Measurements from ENCODE around the gene LRP2.
"Not testable (repeated sequence)": the region's sequence is repeated elsewhere in the genome, so short reads cannot be mapped to it uniquely, and the experiment has no call there.

The LRP2 gene

DNA sequence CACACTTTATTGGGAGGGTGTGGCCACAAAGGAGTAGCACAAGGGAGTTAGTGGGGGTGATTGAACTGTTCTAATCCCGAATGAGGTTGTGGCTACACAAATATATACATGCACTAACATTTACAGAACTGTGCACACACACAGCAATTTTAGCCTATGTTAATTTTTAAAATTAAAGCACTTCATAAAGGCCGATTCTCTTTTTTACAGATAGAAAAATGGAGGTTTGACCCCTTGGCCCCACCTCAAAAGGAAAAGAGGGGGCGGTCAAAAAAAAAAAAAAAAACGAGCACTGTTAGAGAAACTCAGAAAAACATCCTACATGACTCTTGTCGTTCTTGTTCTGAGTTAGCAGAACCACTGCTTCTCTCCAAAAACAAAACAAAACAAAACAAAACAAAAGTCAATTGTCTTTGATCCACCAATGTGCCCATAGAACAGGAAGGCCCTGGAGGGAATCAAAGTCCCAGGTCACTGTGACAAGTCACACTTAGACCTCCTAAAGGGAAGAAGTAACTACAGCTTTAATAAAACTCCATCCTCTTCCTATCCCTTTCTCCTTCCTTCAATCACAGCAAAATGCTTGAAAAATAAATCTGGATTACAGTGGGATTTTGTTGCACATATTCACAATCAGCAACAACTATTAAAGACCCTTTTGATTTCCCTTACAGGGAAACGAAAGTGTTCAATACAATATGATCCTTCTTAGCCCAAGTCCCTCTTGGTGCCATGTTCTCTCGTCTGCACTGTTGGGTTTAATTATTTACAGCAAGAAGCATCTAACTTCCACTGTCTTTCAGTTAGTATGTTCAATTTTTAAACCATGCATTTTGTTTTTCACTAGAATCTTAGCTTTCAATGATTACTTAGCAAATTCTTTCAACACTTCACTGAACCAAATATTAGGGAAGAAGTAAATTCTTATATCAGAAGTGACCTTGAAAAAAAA is 16.6 kb downstream of the LRP2 start:
- no peak for DNase-seq

DNA sequence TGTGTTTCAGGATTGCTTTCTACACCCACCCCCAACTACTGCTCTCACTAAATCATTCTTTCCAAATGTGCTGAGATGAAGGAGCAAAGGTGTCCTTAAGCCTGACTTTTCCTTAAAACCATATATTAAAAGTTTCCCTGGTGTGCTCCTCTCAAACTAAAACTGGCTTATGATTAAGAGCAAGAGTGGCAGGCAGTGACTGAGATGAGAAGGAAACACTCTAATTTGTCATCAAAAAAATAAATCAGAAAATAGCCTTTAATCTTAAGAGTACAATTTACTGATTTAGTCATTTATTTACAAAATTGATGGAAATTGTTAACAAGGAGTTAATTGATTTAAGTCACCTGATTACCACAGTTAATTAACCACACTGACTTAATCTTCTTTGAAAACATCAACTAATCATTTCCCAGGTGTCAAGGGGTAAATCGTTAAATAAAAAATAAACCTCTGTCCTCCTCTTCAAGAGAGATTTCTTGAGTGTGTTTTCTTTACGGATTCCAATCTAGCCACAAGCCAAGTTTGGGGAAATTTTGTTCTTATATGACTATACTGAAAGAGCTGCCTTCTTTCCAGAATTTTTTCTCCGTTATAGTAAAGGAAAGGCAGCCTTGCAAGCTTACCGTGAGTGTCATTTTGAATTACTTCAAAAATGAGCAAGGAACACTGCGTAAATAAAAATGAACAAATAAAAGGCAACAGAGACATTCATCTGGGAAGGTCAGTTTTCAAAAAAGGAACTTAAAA is 17.4 kb downstream of the LRP2 start:
- no peak for DNase-seq

DNA sequence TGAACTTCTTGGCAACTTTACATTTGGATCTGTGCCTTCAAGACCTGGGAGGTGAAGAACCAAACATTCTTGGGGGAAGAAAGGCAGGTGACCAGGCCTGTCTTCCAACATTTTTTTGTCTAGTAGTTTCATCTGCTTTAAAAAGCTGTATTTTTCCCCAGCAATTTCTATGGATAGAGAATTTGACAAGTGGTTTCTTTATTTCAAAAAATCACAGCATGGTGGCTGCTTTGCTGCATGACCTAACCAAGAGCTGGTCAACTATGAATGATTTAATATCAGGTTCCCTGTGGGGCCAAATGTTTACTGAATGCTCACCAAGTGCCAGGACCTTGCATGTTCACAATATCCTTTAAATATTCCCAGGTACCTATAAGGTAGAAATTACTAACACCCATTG is 19.1 kb downstream of the LRP2 start:
- no peak for DNase-seq

DNA sequence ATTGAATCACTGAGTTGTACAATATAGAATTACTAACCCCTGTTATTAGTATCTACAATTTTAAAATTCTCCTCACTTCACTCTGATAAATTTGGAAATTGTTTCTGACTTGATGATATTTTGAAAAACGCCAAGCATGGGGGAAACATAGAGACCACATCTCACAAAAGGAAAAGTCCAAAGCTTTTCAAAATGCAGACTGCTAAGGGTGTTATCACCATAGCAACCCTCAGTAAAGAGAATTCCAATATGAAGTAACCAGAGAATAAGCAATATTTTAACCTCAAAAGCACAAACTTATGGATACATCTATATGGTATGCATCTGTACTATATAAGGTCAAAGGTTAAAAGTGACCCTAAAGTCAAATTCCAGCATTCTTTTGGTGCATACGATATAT is 22.7 kb downstream of the LRP2 start:
- DNase-seq: no peak

DNA sequence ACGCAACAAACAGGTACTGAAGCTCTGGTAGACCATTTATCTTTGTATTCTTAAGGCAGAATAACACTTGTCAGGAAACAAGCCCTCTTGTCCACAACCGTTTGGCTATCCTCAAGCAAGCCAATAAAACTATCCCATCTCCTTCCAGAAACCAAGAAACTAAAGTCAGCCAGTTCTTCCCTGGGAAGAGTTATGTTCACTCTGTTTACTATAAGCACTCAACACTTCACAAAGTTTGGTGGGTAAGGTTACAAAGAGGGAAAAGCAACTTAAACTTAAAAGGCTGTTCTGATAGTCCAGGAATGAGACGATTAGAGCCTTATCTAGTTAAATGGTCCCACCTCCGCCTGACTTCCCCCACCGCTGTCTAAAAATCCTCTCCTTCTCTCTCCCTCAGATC is 25.6 kb downstream of the LRP2 start:
- peak; percentile 54 for DNase-seq

DNA sequence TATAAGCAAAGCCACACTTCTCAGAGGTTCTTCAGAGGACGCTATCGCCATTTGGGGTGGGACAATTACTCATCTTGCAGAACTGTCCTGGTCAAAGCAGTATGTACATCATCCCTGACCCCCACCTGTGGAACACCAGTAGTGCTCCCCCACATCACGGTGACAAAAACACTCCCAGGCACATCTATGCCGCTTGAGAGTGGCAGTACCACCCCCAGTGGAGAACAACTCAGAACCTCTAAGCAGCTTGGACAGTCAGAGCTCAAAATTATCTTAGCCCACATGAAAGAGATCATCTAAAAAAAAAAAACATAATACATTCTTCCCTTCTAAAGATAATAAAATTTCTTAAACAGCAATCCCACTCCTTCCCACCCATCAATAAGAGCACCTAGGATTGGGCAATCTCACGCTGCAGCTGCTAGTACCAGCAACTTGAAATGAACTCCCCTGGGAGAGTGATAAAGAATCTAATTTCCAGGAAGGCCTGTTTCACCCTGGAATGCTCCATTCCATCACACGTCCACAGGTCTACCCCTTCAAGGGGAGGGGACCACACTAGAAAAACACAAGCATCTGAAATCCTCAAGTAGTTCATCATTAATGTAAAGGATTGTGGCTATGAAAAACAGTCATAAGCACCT is 31.7 kb downstream of the LRP2 start:
- no peak for DNase-seq

DNA sequence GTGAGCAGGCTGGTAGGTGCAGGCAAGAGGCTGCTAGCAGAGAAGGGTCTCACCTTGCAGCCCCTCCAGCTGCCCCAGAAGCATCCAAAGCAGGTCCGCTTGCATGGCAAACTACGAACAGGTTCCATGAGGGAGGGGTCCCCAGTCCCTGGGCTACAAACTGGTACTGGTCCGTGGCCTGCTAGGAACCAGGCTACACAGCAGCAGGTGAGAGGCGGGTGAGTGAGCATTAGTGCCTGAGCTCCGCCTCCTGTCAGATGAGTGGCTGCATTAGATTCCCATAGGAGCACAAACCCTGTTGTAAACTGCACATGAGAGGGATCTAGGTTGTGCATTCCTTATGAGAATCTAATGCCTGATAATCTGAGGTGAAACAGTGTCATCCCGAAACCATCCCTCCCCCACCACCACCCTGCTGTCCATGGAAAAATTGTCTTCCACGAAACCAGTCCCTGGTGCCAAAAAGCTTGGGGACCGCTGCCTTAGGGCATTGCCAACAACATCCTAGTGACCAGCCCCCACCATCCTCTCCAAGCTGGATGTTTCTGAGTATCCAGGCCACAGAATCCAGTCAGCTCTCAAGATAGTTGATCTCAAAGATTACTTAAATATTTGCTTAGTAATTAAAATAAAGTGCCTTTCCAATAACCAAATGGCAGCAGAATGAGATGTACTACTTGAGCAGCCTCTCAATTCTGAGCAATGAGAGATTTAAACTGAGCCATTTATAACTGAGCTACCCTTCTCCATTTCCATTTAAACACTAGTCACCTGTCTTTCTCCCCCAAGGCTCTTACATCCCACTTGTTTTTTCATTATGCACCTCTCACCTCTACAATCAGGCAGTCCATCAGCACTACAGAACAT is 32.4 kb downstream of the LRP2 start:
- DNase-seq: peak; percentile 98

DNA sequence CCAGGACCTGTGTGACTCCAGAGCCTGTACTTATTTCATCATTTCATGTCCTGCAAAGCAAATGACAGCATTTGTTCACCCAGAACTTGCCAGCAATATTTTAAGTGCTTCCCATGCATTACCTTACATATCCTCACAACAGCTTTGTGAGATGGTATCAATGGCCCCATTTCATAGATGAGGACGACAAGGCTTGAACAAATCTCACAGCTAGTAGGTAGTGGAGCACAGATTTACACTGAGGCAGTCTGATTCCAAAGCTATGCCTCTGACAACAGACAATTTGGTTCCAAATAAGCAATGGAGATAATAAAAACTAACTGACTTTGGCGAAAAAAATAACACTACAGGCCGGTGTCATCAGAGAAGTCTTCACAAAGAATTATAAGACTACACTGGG is 33.5 kb downstream of the LRP2 start:
- DNase-seq: no peak

DNA sequence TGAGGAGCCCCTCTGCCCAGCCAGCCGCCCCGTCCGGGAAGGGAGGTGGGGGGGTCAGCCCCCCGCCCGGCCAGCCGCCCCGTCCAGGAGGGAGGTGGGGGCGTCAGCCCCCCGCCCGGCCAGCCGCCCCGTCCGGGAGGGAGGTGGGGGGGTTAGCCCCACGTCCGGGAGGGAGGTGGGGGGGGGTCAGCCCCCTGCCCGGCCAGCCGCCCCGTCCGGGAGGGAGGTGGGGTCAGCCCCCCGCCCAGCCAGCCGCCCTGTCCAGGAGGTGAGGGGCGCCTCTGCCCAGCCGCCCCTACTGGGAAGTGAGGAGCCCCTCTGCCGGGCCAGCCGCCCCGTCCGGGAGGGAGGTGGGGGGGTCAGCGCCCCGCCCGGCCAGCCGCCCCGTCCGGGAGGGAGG is 34.5 kb downstream of the LRP2 start:
- not testable (repeated sequence) for DNase-seq

DNA sequence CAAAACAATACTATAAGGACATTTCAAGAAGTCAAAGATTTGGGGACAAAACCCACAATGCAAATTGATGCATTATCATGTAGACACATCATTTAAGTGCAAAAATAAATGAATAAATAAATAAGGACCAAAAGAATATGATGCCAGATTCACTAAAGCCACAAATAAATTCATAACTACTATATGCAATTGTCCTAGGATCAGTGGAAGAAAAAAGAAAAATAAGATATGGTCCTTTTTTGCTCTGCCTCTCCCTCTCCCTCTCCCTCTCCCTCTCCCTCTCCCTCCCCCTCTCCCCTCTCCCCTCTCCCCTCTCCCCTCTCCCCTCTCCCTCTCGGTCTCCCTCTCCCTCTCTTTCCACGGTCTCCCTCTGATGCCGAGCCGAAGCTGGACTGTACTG is 36.4 kb downstream of the LRP2 start:
- not testable (repeated sequence) for DNase-seq

DNA sequence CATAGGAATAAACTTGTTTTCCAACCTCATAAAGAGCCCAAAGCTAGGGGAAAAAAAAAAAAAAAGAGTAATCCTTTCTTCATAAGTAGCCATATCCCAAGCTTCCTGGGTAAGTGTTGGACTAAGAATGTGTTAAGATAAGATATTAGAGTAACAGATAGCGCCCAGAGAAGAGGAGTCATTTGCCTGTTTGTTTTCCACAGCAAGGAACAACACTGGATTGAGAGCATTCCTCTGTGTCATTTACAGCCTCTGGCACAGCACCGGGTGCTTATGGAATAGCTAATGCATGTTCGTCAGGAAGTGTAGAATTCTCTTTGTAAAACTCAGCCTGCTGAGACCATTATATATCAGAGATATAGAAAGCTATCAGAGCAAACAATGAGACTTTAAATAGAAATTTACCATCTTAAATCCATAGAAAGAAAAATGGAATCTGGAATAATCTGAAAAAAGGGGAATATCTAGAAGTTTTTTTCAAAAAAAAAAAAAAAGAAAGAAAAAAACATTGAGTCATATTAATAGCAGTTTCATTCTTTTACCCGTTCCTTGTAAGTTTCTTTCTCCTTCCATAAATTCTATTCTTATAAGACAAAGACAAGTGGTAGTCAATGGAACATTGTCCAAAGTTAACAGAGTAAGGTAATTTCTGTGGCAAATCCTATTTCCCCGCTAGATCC is 37.6 kb downstream of the LRP2 start:
- DNase-seq: no peak

DNA sequence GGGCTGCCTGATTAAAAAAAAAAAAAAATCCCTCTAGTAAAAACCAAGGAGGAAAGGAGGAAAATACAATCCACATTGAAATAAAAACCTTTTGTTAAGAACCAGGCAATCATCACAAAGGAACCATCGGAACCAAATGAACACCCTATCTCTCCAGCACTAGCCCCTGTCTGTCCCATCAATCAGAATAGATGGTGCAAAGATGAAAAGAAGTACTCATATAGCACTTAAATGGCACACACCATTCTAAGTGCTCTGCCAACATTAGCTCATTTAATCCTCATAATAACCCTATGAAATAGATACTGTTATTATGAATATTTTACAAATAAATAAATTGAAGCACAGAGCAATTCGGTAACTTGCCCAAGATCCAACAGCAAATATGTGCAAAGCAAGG is 38.5 kb downstream of the LRP2 start:
- DNase-seq: no peak

DNA sequence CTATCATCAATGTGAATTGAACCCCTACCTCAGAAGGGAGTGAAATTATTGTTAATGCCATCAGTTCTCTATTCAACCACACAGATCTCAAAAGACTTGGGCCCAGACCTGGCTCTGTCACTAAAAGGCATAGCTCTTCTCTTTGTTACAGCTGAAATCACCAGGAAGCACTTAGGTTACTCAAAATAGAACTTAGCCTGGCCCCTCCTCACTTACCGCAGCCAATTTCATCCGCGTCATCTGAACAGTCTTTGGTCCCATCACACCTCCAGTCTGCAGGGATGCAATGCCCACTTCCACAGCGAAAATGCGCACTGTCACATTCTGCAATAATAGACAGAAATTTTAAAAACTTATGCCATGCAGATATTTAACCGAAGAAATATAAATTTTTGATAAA is 41.8 kb downstream of the LRP2 start:
- DNase-seq: no peak

DNA sequence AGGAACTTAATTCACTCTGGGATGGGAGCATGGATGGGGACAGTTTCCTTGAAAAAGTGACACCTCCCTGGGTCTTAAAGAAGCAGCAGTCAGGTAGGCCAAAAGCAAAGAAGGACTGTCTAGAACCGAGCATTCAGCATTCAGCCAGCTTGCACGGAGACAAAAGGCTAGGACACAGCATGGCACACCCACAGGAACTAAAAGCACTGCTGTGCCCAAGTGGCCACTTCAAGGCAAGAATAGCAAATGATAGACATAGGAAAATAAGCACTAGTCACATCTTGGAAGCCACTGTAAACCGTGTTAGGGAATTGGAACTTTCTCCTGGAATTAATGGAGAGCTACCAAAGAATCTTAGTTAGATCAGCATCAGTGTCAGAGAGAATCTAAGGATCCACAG is 47.0 kb downstream of the LRP2 start:
- no peak for DNase-seq

DNA sequence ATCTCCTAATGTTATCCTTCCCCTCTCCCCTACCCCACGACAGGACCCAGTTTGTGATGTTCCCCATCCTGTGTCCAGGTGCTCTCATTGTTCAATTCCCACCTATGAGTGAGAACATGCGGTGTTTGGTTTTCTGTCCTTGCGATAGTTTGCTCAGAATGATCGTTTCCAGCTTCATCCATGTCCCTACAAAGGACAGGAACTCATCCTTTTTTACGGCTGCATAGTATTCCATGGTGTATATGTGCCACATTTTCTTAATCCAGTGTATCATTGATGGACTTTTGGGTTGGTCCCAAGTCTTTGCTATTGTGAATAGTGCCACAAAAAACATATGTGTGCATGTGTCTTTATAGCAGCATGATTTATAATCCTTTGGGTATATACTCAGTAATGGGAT is 54.0 kb downstream of the LRP2 start:
- DNase-seq: not testable (repeated sequence)

DNA sequence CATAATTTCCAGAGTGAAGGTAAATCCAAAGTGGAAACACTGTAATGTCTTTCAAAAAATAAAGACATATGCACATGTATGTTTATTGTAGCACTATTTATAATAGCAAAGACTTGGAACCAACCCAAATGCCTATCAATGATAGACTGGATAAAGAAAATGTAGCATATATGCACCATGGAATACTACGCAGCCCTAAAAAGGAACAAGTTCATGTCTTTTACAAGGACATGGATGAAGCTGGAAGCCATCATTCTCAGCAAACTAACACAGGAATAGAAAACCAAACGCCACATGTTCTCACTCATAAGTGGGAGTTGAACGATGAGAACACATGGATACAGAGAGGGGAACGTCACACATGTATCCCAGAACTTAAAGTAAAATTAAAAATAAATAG is 57.6 kb downstream of the LRP2 start:
- DNase-seq: not testable (repeated sequence)

DNA sequence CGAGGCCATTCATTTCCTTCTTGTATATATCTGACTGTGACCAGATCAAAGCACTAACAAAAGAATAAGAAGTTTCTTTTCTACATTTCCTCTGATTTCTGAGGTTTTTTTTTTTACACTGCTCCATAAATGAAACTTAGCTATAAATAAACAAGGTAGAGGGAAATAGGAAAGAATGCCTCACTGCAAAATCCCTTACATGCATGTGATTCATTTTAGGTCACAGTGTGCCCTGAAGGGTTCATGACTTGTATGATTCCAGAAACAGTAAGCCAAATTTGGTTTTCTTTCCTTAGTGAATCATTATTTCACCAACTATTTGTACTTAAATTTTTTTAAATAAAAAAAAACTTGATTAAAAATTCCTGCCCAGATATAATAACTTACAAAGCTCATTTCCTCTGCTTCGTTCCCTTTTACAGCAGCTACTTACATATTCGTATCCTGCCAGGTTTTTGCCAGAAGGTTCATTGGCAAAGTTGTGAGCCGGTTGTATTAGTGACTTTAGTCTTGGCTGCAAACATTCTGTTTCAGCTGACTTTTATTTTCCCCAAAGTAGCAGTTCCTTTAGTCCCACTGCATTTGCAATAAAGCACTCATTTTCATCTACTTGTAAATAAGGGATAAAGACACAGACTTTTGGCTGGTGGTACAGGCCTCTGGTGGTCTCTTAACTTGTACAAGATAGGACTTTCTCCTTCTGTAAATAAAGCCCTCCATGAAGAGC is 58.6 kb downstream of the LRP2 start:
- no peak for DNase-seq

DNA sequence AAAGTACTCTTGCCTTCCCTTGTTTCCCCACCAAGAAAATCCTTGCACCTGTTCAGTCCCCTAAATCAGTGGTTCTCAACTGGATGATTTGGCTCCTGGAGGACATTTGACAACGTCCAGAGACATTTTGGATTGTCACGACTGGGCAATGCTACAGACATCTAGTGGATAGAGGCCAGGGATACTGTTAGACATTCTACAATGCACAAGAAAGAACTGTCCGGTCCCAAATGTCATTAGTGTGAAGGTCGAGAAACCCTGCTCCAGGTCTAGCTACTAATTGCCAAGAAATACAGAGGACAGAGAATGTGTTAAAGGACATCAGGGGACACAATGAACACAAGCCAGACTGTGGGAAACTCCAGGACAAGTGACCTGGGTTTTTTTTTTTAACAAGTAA is 60.0 kb downstream of the LRP2 start:
- no peak for DNase-seq

DNA sequence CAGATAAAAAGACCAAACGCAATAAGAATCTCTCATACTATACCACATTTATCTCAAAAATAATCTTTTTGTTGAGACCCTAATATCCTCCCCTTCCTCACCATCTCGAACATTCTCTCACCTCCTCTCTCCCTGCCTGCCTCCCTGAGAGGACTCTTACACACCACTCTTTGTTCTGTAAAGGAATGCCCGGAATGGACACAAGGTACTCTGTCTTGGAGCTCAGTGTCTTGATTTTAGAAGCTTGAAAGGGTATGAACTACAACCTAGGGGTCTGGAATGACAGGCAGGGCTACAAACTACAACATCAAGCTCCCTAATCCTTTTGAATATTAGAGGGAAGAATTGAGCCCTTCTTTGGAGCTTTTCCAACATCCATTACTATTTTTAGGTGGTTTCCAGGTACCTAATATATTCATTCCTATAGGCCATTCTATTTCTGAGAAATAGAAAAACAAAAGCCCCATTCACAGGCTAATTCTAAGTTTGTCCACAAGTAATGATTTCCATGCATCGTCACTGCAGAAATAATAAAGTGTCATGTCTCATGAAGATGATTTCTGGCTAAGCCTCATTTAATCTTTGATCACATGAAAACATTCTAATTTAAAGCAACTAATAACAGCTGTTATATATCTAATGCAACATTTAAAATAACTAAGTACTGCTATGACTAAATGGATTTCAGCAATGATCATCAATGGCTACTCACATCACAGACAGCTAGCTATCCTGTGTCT is 60.6 kb downstream of the LRP2 start:
- no peak for DNase-seq
